ENCODE data around the gene GTF3C4. TPM values are rescaled to one million over a fixed set of nuclear protein-coding genes. Genes with fewer than 3 reads are reported as not detected.

The GTF3C4 gene
- total and polyA plus RNA-seq, 2 of the 8 experiments (the other 6 are each of a cell fraction or from before 2014, with no cell fraction given) = 6.8 to 39.2 TPM

GRCh38 chr9:132637351-132637750 lies 32.9 kb upstream of the GTF3C4 start:
- Histone ChIP-seq H3K4ac (replicated peaks; ENCODE audit: insufficient read length, low read depth, low read length) (no peak overlapping the region), H2BK5ac (ENCODE audit: low read depth, low read length) (no peak overlapping the region), H2BK12ac (ENCODE audit: low read depth, low read length) (no peak overlapping the region), H2BK20ac (ENCODE audit: low read length) (no peak overlapping the region), H3K14ac (ENCODE audit: insufficient read length) (no peak overlapping the region), H3K56ac (replicated peaks; ENCODE audit: insufficient read length, low read depth, low read length) (no peak overlapping the region), H4K91ac (replicated peaks; ENCODE audit: insufficient read length, low read length) (no peak overlapping the region), H3K27me3 (replicated peaks in 1 of 4; ENCODE audit: control insufficient read depth in 3 of 4, extremely low read depth in 1 of 4, insufficient read depth in 3 of 4, low read length in 3 of 4) (no peaks in the 10 kb centered on the region), H3K79me1 (ENCODE audit: low read depth, low read length) (no peaks in the 10 kb centered on the region), H2BK120ac (replicated peaks; ENCODE audit: low read depth, low read length) (no peak overlapping the region), H3K9ac (replicated peaks in 1 of 4; ENCODE audit: extremely low read depth in 1 of 4, low read depth in 3 of 4, low read length in 3 of 4) (no peak overlapping the region), H3K23ac (ENCODE audit: insufficient read length) (no peak overlapping the region), H4K8ac (ENCODE audit: extremely low read depth, insufficient read depth, low read length) (no peak overlapping the region), H3K79me2 (ENCODE audit: control insufficient read depth in 1 of 2, insufficient read depth in 2 of 2, low read length in 2 of 2) (no peaks in the 10 kb centered on the region), H2BK15ac (ENCODE audit: low read length) (no peak overlapping the region), H3K4me1 (replicated peaks in 1 of 4; ENCODE audit: control insufficient read depth in 3 of 4, insufficient read depth in 4 of 4, low read length in 3 of 4) (no peaks in the 10 kb centered on the region), H3K9me3 (ENCODE audit: insufficient read depth in 2 of 2, low read depth in 1 of 2, low read length in 1 of 2) (no peaks in the 10 kb centered on the region), H3K18ac (ENCODE audit: extremely low read depth, low read length) (no peak overlapping the region), H3K27ac (ENCODE audit: low read depth, low read length) (no peak overlapping the region), H4K5ac (ENCODE audit: insufficient read length, low read depth, low read length) (no peak overlapping the region), H2AK5ac (ENCODE audit: low read depth, low read length) (no peak overlapping the region), H2AFZ (ENCODE audit: low read length) (no peak overlapping the region), H3K4me3 (ENCODE audit: extremely low read depth in 1 of 4, insufficient read depth in 2 of 4, low read depth in 3 of 4, low read length in 4 of 4) (no peak overlapping the region), H4K20me1 (replicated peaks in 1 of 2; ENCODE audit: control insufficient read depth in 1 of 2, insufficient read depth in 2 of 2, low read length in 2 of 2) (peaks cover 0 to 3% of the 10 kb centered on the region in 2 experiments), H3K36me3 (ENCODE audit: control insufficient read depth in 2 of 4, insufficient read depth in 4 of 4, low read length in 3 of 4) (peaks cover 0 to 24% (median 12%) of the 10 kb centered on the region in 4 experiments; a peak in 4 of 8 replicates), H3K4me2 (ENCODE audit: insufficient read depth in 1 of 2, low read depth in 2 of 2, low read length in 2 of 2) (no peak overlapping the region), H3K23me2 (ENCODE audit: low read depth, low read length) (no peaks in the 10 kb centered on the region)
- ChIA-PET CTCF (ENCODE audit: partially characterized antibody) (interaction anchor here (0.5 kb wide), 1 partner anchor 651 kb away, joined by 4 read pairs; no protein-coding TSS in a partner anchor), POLR2A (ENCODE audit: partially characterized antibody) (no interaction called here)
- FAIRE-seq (no peak), DNase-seq (ENCODE audit: low read depth in 1 of 2, low spot score in 2 of 2) (no peak)
- 95% methylated on average over 12 of the region's 12 CpGs; no CpG with 5 or more reads in 1 of the 2 experiments for WGBS, 2 experiments (ENCODE audit: extremely low coverage in 1 of 2, insufficient coverage in 1 of 2, insufficient read length in 1 of 2, insufficient replicate concordance in 2 of 2, low coverage in 1 of 2, low lambda C conversion rate in 2 of 2, missing lambda C conversion rate in 1 of 2)

All from H1 (cell line).